Liver (tissue), 9 donors: ENCODE data around the gene NRG2. TPM values are rescaled to one million over a fixed set of nuclear protein-coding genes. Genes with fewer than 3 reads are reported as not detected.

ENCODE experiments used
- DNase-seq: peaks from one replicate; pipeline ENCODE4 v3.0.0-alpha.2; 2017; ENCODE audit warnings: low spot score
- H3K27ac ChIP-seq, 2 donors: one replicate each; pipeline ENCODE4 v1.7.0; 2013; ENCODE audit warnings: inconsistent platforms in 2 of 2, low read length in 2 of 2, control low read depth in 1 of 2, low read depth in 1 of 2, mild to moderate bottlenecking in 1 of 2
- H3K27me3 ChIP-seq, 4 donors: one replicate each; pipeline versions ENCODE4 v1.6.1 to v1.7.0; 2013; ENCODE audit warnings: low read length in 3 of 4, inconsistent platforms in 1 of 4, mild to moderate bottlenecking in 1 of 4, moderate library complexity in 1 of 4; ENCODE audit not compliant: control insufficient read depth in 4 of 4, insufficient read depth in 4 of 4
- H3K36me3 ChIP-seq, 4 donors: one replicate each; pipeline versions ENCODE4 v1.6.1 to v1.7.0; 2013; ENCODE audit warnings: low read length in 3 of 4, mild to moderate bottlenecking in 3 of 4, low read depth in 1 of 4, moderate library complexity in 1 of 4; ENCODE audit not compliant: control insufficient read depth in 4 of 4, insufficient read depth in 3 of 4
- H3K4me1 ChIP-seq, 4 donors: one replicate each; pipeline versions ENCODE4 v1.6.1 to v1.7.0; 2013; ENCODE audit warnings: low read length in 3 of 4, mild to moderate bottlenecking in 3 of 4, moderate library complexity in 1 of 4; ENCODE audit not compliant: control insufficient read depth in 4 of 4, insufficient read depth in 4 of 4
- H3K4me3 ChIP-seq, 3 donors: one replicate each; pipeline versions ENCODE4 v1.6.1 to v1.7.0; 2013; ENCODE audit warnings: low read length in 3 of 3, control low read depth in 1 of 3, low read depth in 1 of 3, mild to moderate bottlenecking in 1 of 3
- H3K9ac ChIP-seq, 2 donors: one replicate each; pipeline ENCODE4 v1.7.0; 2013; ENCODE audit warnings: low read length in 2 of 2, mild to moderate bottlenecking in 2 of 2, moderate library complexity in 2 of 2, control low read depth in 1 of 2, low read depth in 1 of 2
- H3K9me3 ChIP-seq, 4 donors: one replicate each; pipeline versions ENCODE4 v1.6.1 to v1.7.0; 2013; ENCODE audit warnings: low read length in 3 of 4; ENCODE audit not compliant: control insufficient read depth in 4 of 4
- EGR1 ChIP-seq, 2 donors: IDR thresholded peaks; 2 replicates each; pipeline ENCODE4 v1.6.1; 2016 to 2018; ENCODE audit warnings: antibody characterized with exemption in 2 of 2, low read depth in 2 of 2
- FOXA2 ChIP-seq: IDR thresholded peaks from 2 replicates; pipeline ENCODE4 v1.6.1; 2016; ENCODE audit warnings: antibody characterized with exemption
- GABPA ChIP-seq, 2 donors: IDR thresholded peaks in 1 of 2; conservative IDR thresholded peaks in 1 of 2; 2 replicates each; pipeline ENCODE4 v1.6.1; 2016; ENCODE audit warnings: antibody characterized with exemption in 2 of 2, mild to moderate bottlenecking in 1 of 2, moderate library complexity in 1 of 2
- HNF4A ChIP-seq, 2 donors: conservative IDR thresholded peaks; 2 replicates each; pipeline ENCODE4 v1.6.1; 2016; ENCODE audit warnings: antibody characterized with exemption in 2 of 2, mild to moderate bottlenecking in 2 of 2
- HNF4G ChIP-seq: IDR thresholded peaks from 2 replicates; pipeline ENCODE4 v1.6.1; 2016; ENCODE audit warnings: antibody characterized with exemption
- RAD21 ChIP-seq, 2 donors: IDR thresholded peaks; 2 replicates each; pipeline ENCODE4 v1.6.1; 2016; ENCODE audit warnings: antibody characterized with exemption in 2 of 2, mild to moderate bottlenecking in 2 of 2
- RXRA ChIP-seq, 2 donors: IDR thresholded peaks; 2 replicates each; pipeline ENCODE4 v1.6.1; 2017 to 2018; ENCODE audit warnings: antibody characterized with exemption in 2 of 2, mild to moderate bottlenecking in 1 of 2
- SP1 ChIP-seq: IDR thresholded peaks from 2 replicates; pipeline ENCODE4 v1.6.1; 2018; ENCODE audit warnings: antibody characterized with exemption, mild to moderate bottlenecking
- TAF1 ChIP-seq: conservative IDR thresholded peaks from 2 replicates; pipeline ENCODE4 v1.6.1; 2016; ENCODE audit warnings: antibody characterized with exemption, mild to moderate bottlenecking
- YY1 ChIP-seq: IDR thresholded peaks from 2 replicates; pipeline ENCODE4 v1.6.1; 2016; ENCODE audit warnings: antibody characterized with exemption, mild to moderate bottlenecking
- ZBTB33 ChIP-seq: IDR thresholded peaks from 2 replicates; pipeline ENCODE4 v1.6.1; 2016; ENCODE audit warnings: antibody characterized with exemption
- WGBS: extraction: QIAGEN DNeasy Blood & Tissue Kit; methylation state at CpG from one replicate; pipeline ENCODE4 v1.1.7; 2013; 5-methylcytosine and 5-hydroxymethylcytosine counted together
- polyA plus RNA-seq, 2 donors: library from polyadenylated mRNA; stranded (reverse) in 1 of 2; unstranded in 1 of 2; fragments of 200-250 nt in 1 of 2; fragments of >200 nt in 1 of 2; fragmentation: Nextera tagmentation in 1 of 2; extraction: Ambion mirVana in 1 of 2; gene quantifications; one replicate each; pipeline versions ENCODE4 v1.2.1 to v1.2.3, GENCODE V29; 2013 to 2015
- total RNA-seq, 2 donors: library from RNA; depleted of rRNA; stranded (reverse); fragments of >200 nt; gene quantifications; one replicate each; pipeline ENCODE4 v1.2.3, GENCODE V29; 2014
- TF ChIP-seq, protein P1 (sequence below): IDR thresholded peaks from 2 replicates; pipeline ENCODE4 v1.6.1; 2016; ENCODE audit warnings: antibody characterized with exemption, mild to moderate bottlenecking
- TF ChIP-seq, protein P2 (sequence below): fragments of 150-350 bp; IDR thresholded peaks from 2 replicates; pipeline ENCODE4 v1.5.1; 2017; ENCODE audit warnings: improper control_type of control experiment, low read depth, low read length; ENCODE audit not compliant: missing input control
- TF ChIP-seq, protein P3 (sequence below): IDR thresholded peaks from 2 replicates; pipeline ENCODE4 v1.6.1; 2016; ENCODE audit warnings: antibody characterized with exemption
- donor health status: healthy.
- donor health status: healthy.
- donor health status: healthy.
- donor health status: healthy.
- donor health status: healthy.

The NRG2 gene
- total and polyA plus RNA-seq, 4 donors, result 0.07 to 0.08 TPM; not detected in 2

GRCh38 chr5:139885857-139886208 lies 157.3 kb downstream of the NRG2 start:
- H3K27ac ChIP-seq, result no peak overlapping the region
- H3K4me1 ChIP-seq, result no peaks in the 10 kb centered on the region
- TF ChIP-seq FOXA2 (no peak), TAF1 (no peak), HNF4A (conservative IDR thresholded peaks at IDR 0.05) (no peak), GABPA (IDR thresholded peaks at IDR 0.05 in 1 of 2, conservative IDR thresholded peaks at IDR 0.05 in 1 of 2) (no peak)
- H3K4me3 ChIP-seq, result no peak overlapping the region
- no peaks in the 10 kb centered on the region for H3K9me3 ChIP-seq
- H3K9ac ChIP-seq, result no peak overlapping the region
- no peaks in the 10 kb centered on the region for H3K36me3 ChIP-seq
- H3K27me3 ChIP-seq, result no peaks in the 10 kb centered on the region
- WGBS, result 90% methylated on average over 4 of the region's 4 CpGs
- no peak for DNase-seq

- Histone ChIP-seq H3K4me3 (no peak overlapping the region), H3K4me1 (no peaks in the 10 kb centered on the region), H3K9me3 (no peaks in the 10 kb centered on the region), H3K27ac (no peak overlapping the region), H3K27me3 (no peaks in the 10 kb centered on the region), H3K36me3 (no peaks in the 10 kb centered on the region), H3K9ac (no peak overlapping the region)
- no peak for DNase-seq
- TF ChIP-seq TAF1, result no peak
- no peak for TF ChIP-seq HNF4A (conservative IDR thresholded peaks at IDR 0.05)
- TF ChIP-seq GABPA (IDR thresholded peaks at IDR 0.05 in 1 of 2, conservative IDR thresholded peaks at IDR 0.05 in 1 of 2), result no peak
- TF ChIP-seq HNF4G, result no peak
- TF ChIP-seq, protein P1, sequence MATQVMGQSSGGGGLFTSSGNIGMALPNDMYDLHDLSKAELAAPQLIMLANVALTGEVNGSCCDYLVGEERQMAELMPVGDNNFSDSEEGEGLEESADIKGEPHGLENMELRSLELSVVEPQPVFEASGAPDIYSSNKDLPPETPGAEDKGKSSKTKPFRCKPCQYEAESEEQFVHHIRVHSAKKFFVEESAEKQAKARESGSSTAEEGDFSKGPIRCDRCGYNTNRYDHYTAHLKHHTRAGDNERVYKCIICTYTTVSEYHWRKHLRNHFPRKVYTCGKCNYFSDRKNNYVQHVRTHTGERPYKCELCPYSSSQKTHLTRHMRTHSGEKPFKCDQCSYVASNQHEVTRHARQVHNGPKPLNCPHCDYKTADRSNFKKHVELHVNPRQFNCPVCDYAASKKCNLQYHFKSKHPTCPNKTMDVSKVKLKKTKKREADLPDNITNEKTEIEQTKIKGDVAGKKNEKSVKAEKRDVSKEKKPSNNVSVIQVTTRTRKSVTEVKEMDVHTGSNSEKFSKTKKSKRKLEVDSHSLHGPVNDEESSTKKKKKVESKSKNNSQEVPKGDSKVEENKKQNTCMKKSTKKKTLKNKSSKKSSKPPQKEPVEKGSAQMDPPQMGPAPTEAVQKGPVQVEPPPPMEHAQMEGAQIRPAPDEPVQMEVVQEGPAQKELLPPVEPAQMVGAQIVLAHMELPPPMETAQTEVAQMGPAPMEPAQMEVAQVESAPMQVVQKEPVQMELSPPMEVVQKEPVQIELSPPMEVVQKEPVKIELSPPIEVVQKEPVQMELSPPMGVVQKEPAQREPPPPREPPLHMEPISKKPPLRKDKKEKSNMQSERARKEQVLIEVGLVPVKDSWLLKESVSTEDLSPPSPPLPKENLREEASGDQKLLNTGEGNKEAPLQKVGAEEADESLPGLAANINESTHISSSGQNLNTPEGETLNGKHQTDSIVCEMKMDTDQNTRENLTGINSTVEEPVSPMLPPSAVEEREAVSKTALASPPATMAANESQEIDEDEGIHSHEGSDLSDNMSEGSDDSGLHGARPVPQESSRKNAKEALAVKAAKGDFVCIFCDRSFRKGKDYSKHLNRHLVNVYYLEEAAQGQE, result no peak
- no peak for TF ChIP-seq RXRA (IDR thresholded peaks at IDR 0.05)
- no peak for TF ChIP-seq ZBTB33
- TF ChIP-seq, protein P2, sequence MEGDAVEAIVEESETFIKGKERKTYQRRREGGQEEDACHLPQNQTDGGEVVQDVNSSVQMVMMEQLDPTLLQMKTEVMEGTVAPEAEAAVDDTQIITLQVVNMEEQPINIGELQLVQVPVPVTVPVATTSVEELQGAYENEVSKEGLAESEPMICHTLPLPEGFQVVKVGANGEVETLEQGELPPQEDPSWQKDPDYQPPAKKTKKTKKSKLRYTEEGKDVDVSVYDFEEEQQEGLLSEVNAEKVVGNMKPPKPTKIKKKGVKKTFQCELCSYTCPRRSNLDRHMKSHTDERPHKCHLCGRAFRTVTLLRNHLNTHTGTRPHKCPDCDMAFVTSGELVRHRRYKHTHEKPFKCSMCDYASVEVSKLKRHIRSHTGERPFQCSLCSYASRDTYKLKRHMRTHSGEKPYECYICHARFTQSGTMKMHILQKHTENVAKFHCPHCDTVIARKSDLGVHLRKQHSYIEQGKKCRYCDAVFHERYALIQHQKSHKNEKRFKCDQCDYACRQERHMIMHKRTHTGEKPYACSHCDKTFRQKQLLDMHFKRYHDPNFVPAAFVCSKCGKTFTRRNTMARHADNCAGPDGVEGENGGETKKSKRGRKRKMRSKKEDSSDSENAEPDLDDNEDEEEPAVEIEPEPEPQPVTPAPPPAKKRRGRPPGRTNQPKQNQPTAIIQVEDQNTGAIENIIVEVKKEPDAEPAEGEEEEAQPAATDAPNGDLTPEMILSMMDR, result no peak
- TF ChIP-seq EGR1 (IDR thresholded peaks at IDR 0.05; ENCODE audit: low read depth in 2 of 2), result no peak
- no peak for TF ChIP-seq YY1
- no peak for TF ChIP-seq RAD21 (IDR thresholded peaks at IDR 0.05)
- TF ChIP-seq SP1, result no peak
- TF ChIP-seq, protein P3, sequence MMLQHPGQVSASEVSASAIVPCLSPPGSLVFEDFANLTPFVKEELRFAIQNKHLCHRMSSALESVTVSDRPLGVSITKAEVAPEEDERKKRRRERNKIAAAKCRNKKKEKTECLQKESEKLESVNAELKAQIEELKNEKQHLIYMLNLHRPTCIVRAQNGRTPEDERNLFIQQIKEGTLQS, result no peak
- no peak for TF ChIP-seq FOXA2
- WGBS, result 91% methylated on average over 15 of the region's 15 CpGs
Measured at GRCh38 chr5:139885172-139885856, 157.8 kb downstream of the NRG2 start.
